DMS79 (cell line): ENCODE results near the gene AIDA.

Experiments used
- DNase-seq: peaks from one replicate; lab custom pipeline; 2025; lab: John Stamatoyannopoulos, UW

AIDA gene

DNA sequence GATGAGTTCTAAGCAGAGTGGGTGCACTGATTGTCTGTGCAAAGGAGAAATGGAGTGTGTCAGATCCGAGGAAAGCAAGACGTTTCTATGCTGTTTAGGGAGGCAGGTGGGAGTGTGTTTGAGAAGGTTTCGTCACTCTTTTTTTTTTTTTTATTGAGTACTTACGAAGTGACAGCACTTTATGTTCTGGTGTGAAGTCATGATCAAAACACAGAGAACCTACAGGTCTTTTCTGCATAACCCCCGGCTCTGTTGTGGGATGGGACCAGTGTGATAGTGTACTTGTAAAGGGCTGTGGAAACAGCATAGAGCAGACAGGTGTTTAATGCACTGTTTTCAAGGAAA lies 67.7 kb downstream of the AIDA start:
- peak; percentile 52 for DNase-seq

DNA sequence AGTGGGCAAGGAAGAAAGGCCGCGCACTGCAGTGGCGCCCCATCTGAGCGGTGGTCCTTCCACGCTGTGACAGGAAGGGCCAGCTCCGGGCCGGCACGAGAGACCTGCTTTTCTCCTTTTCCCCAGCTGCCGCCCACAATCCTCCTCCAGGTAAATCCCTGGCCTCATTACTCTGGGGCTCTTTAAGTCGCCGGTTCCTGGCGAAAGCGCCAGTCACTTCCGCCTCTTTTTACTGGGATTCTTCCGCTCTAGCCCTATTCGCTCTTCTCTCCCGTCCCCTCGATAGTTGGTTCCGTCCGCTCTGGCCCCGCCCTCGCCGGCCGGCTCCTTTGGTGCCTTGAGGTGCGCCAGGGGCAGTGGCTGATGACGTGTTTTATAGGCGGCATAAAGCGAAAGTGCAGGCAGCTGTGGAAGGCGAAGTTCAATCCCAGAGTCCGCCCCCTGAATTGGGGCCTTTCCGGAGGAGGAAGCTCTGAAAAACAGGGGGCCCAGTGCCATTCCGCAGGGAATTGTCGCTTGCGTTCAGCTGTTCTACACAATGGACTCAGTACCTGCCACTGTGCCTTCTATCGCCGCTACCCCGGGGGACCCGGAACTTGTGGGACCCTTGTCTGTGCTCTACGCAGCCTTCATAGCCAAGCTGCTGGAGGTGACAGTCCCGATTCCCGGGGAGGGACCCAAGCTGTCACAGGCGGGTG lies 68.2 kb downstream of the AIDA start:
- peak; percentile 96 for DNase-seq

DNA sequence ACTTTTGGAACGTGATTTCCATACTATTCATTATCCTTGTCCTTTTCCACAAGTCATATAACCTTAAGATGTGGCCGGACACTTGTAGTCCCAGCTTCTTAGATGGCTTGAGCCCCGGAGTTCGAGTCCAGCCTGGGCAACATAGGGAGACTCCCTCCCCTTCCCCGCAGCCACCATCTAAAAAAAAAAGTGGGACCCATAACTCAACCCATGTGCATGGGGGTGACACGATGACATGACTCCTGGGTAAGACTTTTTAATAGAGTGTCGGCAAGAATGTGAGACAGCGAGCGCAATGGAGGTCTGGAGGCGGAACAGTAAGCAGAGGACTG lies 68.7 kb downstream of the AIDA start:
- DNase-seq, result no peak

DNA sequence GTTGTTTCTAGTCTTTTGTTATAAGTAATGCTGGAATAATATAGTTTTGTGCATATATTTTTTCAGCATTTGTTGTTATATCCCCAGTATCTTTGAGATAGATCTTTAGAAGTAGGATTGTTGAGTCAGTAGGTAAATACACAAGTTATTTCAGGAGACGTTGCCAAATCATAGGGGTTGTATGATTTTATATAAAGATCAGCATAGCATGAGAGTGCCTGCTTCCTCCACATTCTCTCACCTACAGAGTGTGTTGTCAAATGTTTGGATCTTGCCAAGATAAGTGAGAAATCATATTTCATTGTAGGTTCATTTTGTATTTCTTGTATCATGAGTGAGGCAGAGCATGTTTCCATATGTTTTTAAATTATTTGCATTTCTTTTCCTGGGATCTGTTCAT lies 69.8 kb downstream of the AIDA start:
- DNase-seq, result no peak

DNA sequence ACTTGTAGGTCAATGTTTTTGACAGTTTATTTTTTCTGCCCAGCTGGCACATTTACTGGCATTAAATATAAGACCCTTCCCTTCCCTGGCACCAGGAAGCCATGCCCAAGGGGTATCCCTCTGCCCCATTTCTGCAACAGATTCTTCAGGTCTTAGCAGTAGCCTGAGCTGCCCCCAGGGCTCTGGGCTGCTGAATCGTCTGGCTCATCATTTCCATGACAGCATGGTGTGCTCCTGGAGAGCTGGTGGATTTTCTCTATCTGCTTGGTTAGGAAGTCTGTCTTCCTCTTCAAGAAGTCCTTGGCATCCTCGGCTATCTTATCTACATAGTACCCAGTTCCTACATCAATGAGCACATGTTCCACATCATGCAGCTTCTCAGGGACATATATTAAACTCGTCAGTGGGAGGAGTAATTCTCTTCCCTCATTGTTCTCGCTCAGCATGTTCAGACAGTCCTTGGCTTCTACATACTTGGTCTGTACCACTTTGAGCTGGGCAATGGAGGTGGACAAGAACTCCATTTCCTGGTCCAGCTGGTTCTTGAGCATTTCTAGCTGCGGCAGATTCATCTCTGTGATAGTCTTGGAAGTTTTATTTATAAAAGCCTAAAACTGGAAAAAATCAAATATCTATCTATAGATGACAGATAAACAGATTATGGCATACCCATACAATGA lies 70.9 kb downstream of the AIDA start:
- no peak for DNase-seq

DNA sequence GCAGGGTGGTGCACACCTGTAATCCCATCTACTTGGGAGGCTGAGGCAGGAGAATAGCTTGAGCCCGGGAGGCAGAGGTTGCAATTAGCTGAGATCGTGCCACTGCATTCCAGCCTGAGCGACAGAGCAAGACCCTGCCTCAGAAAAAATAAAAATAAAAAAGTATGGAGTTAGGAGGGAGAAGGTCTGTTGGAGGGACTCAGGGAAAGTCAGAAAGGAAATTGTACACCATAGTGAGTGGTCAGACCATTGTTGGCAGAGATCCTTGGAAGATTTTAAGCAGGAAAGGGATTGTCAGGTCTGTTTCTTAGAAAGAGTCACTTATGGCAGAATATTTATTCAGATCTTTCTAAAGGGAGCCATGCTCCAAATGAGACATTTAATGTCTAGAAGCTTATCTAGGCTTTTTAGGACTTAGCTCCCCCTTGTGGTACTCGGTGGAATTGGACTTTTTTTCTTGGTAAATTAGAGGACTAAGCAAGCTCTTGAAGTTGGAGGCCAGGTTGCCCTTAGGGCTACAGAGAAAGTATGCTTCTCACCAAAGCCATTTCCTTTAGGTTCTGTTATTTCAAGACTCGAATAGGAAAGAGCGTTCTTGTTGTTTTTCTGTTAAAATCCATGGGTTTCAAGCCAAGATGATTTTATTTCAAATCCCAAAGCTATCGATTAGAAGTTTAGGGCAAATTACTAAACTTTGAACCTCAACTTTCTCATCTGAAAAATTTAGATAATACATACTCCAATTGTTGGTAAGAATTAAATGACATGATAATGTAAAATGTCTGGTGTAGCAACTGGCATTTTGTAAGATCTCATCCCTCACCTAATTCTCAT lies 77.9 kb downstream of the AIDA start:
- peak; percentile 68 for DNase-seq

DNA sequence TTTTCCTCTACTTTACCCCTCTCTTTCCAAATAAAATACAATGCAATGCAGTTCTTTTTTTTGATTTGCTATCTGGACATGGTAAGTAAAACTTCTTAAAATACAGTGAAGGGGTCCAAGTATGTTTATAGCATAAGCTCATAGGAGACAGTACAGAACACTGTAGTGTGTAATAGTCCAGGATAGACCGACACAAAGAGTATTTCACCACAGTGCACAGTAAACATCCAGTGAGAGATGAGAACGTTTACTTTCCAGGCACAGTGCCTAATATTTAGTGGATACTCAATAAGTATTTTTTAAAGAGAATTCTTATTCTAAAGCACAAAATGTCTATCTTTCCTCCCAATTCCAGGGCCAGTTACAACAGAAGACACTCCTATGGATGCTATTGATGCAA lies 79.5 kb downstream of the AIDA start:
- DNase-seq, result no peak

DNA sequence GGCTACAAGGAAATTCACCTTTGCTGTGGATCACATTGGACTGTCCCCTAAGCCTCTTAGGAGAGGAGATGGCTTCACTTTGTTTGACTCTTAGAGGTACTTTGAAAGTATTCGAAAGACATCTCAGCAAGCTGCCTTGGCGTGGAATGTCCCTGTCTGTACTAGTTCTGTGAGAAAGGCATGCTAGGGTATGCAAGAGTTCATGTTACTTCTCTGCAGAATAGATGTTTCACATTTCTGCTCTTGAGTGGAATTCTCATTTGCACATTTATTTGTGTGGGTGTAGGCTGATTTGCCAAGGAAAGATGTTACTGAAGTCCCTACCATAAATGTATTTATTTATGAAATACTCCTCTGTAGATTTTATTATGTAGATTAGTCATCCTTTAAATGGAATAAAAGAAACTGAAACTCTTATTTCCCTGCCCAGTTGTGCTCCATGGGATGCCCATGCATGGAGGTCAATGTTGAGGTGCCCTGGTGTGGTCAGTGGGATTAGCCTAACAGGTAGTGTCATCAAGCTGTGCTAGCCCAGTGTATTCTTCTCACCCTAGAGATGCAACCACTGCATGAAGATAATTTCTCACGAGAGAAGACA lies 80.6 kb downstream of the AIDA start:
- no peak for DNase-seq

DNA sequence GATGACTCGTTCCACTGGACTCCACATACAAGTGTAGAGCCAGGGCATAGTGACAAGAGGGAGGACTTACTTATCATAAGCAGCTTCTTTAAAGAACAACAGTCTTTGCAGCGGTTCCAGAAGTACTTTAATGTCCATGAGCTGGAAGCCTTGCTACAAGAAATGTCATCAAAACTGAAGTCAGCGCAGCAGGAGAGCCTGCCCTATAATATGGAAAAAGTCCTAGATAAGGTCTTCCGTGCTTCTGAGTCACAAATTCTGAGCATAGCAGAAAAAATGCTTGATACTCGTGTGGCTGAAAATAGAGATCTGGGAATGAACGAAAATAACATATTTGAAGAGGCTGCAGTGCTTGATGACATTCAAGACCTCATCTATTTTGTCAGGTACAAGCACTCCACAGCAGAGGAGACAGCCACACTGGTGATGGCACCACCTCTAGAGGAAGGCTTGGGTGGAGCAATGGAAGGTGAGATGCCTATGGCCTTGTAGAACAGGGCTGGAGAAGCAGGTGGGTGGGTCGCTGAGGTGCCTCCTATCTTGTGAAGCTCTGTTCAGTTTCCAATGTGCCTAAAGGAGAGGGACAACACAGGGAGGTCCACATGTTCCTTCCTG lies 82.3 kb downstream of the AIDA start:
- DNase-seq, result no peak

DNA sequence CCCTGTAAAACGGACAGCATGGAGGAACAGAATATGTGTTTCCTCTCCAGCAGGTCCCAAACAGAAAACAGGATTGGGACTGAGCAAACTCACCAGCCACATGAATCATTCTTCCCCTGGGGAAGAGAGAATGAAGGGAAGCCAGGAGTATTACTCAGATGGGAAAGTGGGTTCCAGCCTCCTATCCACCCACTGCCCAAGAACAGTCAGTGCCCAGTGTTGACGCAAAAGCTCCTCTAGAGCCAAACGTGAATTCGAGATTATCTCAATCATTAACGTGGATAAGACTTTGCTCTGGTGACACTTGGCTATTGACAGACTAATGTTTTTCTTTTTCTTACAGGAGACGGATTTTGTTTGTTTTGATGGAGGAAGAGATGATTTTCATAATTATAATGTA lies 85.1 kb downstream of the AIDA start:
- DNase-seq, result no peak

DNA sequence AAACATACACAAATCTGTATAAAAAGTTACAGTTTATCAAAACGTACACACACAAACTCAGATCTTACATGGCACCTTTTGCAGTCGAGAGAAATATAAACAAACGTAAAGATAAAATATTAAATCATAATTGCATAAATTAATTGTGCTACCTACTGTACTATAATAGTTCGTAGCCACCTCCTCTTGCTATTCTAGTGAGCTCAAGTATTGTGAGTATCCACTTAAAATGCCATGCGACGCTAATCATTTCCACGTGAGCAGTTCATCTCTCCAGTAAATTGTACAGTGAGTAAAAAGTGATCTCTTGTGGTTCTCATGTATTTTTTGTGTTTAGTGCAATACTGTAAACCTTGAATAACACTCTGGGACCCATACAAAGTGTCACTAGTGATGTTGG lies 88.1 kb downstream of the AIDA start:
- no peak for DNase-seq

DNA sequence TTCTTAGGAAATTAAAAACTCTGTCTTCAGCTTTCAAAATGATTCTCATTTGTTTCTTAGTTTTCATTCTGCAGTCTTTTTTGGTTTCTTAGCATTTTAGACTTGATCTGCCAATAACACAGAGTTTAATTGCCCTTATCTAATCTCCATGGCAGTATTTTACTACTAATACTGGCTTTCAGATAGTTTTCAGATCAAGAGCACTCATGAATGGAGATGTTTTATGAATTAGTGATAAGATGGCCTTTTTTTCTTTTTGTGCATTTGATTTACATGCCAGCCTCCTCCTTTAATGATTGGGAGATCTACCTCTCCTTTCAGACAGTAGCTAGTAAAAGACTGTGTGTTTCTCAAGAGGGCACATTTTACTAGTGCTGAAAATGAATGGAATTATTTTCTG lies 88.8 kb downstream of the AIDA start:
- DNase-seq, result no peak

DNA sequence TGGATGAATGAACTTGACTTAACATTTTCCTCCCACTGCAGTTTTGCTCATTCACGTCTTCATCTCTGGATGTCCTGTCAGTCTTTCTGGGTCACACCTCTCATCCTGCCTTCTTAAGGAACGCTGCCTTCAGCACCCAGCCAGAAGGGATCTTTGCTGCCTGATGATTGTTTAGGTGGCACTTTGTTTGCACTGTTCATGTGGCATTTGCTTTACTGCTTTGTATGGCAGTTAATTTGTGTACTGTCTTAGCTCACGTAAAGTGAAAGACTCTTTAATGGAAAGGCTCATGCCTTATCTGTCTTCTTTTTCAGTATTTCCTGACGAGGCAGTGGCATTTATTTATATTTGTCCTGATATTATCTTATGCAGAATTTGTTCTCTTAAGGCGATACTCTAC lies 89.5 kb downstream of the AIDA start:
- no peak for DNase-seq

DNA sequence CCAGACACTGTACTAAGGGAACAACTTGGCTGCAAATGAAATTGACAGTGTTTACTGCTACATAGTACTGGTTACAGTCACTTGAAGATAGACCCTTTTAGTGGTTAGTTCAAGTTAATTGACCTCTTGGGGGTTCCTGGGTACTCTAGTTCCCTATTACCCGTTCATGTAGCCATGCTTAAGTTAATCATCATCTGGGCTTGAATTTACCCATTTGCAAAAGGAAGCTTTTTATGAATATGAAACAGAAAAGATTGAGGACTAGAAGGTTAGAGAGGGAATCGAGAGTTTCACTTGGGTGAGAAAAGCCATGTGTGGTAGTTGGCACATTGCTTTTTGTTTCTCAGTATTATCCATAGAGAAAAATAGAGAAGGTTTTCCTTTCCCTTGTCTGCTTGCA lies 91.7 kb downstream of the AIDA start:
- DNase-seq, result peak; percentile 13

DNA sequence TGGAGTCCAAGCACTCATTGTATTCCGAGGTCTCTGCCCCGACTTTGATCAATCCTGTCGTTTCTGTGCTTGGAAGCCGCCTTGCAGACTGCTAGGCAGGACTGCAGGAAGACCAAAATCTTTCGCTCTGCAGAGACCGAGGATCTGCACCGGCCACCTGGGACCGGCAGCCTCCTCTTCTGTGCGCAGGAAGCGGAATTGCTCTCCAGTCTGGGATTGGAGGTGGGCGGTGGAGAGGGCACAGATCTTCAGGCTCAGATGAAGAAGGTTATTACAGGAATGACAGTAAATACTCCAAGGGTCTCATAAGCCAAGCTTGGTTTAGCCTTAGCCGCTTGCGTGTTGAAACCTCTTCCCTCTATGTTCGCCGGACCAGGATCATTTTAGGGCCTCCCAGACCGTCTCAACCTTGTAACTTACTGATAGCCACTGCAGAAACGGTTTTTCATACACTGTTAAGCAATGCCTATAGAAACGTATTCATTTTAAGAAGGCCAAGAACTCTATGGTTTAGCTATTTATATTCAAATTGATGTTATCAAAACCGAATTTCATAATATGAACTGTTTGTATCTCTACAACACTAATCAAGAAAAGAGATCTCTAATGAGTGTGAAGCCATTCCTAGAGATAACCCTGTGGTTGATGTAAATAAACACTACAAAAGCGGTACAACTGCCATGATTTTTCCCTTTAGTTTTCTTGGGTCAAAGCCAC lies 93.3 kb downstream of the AIDA start:
- DNase-seq, result peak; percentile 11
